Gastrocnemius medialis (tissue), 4 donors: ENCODE data around the gene FGF14.

Source experiments
- POLR2A ChIP-seq, 2 donors: fragments of 450-650 bp; IDR thresholded peaks; one replicate each; pipeline ENCODE4 v1.6.1; 2017; ENCODE audit warnings: antibody characterized with exemption in 2 of 2, mild to moderate bottlenecking in 2 of 2, moderate library complexity in 2 of 2
- TF ChIP-seq, protein P1 (sequence below), 5 experiments: fragments of 450-650 bp in 3 of 5; fragments of 200-600 bp in 2 of 5; sonication (generic) in 2 of 5; IDR thresholded peaks in 4 of 5; conservative IDR thresholded peaks in 1 of 5; 1 replicate in 4 of 5; 2 replicates in 1 of 5; pipeline ENCODE4 v1.5.1; 2016 to 2019; ENCODE audit warnings: antibody characterized with exemption in 5 of 5, mild to moderate bottlenecking in 3 of 5, moderate library complexity in 3 of 5

DNA sequence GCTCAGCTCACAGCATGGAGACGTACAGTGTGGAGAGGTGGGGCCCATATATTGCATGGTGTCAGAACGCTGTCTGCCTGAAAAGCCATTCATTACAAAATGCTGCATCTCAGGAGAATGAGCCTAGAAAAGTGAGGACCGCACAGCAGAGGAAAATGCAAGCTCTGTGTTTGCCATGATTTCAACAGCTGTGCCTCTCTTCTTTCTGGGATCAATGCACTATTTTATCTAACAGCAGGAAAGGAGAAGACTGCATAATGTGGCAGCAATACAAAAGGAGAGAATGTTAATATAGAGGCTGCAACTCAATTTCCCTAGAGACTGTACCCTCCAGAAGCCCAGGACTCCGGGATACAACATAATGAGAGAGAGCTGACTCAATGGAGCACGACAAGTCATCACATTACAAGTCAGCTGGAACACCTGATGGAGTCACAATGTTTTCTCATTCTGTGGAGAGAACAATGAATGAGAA is 368.0 kb downstream of the FGF14 start:
- TF ChIP-seq, protein P1, sequence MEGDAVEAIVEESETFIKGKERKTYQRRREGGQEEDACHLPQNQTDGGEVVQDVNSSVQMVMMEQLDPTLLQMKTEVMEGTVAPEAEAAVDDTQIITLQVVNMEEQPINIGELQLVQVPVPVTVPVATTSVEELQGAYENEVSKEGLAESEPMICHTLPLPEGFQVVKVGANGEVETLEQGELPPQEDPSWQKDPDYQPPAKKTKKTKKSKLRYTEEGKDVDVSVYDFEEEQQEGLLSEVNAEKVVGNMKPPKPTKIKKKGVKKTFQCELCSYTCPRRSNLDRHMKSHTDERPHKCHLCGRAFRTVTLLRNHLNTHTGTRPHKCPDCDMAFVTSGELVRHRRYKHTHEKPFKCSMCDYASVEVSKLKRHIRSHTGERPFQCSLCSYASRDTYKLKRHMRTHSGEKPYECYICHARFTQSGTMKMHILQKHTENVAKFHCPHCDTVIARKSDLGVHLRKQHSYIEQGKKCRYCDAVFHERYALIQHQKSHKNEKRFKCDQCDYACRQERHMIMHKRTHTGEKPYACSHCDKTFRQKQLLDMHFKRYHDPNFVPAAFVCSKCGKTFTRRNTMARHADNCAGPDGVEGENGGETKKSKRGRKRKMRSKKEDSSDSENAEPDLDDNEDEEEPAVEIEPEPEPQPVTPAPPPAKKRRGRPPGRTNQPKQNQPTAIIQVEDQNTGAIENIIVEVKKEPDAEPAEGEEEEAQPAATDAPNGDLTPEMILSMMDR (IDR thresholded peaks at IDR 0.05 in 4 of 5, conservative IDR thresholded peaks at IDR 0.05 in 1 of 5), result no peak
- no peak for TF ChIP-seq POLR2A (IDR thresholded peaks at IDR 0.05)
